Measurements from ENCODE around the gene CTIF. TPM values are rescaled to one million over a fixed set of nuclear protein-coding genes. Genes with fewer than 3 reads are reported as not detected.

CTIF gene
- total RNA-seq, 4 donors from 2014 or later, result 16.6 to 116 (median 34.5) TPM

- no peak for TF ChIP-seq POLR2A (IDR thresholded peaks at IDR 0.05)
- TF ChIP-seq, protein P1, sequence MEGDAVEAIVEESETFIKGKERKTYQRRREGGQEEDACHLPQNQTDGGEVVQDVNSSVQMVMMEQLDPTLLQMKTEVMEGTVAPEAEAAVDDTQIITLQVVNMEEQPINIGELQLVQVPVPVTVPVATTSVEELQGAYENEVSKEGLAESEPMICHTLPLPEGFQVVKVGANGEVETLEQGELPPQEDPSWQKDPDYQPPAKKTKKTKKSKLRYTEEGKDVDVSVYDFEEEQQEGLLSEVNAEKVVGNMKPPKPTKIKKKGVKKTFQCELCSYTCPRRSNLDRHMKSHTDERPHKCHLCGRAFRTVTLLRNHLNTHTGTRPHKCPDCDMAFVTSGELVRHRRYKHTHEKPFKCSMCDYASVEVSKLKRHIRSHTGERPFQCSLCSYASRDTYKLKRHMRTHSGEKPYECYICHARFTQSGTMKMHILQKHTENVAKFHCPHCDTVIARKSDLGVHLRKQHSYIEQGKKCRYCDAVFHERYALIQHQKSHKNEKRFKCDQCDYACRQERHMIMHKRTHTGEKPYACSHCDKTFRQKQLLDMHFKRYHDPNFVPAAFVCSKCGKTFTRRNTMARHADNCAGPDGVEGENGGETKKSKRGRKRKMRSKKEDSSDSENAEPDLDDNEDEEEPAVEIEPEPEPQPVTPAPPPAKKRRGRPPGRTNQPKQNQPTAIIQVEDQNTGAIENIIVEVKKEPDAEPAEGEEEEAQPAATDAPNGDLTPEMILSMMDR (IDR thresholded peaks at IDR 0.05), result no peak
- peak in 1 of 3 donors; percentile 1 for DNase-seq
- Histone ChIP-seq H3K27ac (peak overlapping the region in 2 of 4 donors; percentile 0 to 9), H3K4me3 (no peak overlapping the region), H3K27me3 (no peaks in the 10 kb centered on the region), H3K36me3 (no peaks in the 10 kb centered on the region), H3K9me3 (no peaks in the 10 kb centered on the region), H3K4me1 (peaks cover 0 to 31% (median 5%) of the 10 kb centered on the region in 4 donors)
These were observed 289.3 kb downstream of the CTIF start for GRCh38 chr18:48828194-48828545.

- no peak for TF ChIP-seq POLR2A (IDR thresholded peaks at IDR 0.05)
- TF ChIP-seq, protein P1 (IDR thresholded peaks at IDR 0.05), result no peak
- no peaks in the 10 kb centered on the region for H3K27me3 ChIP-seq
- peak; percentile 12 to 48 (median 44) for DNase-seq
- no peak overlapping the region for H3K4me3 ChIP-seq
- H3K4me1 ChIP-seq, result peaks cover 4 to 38% (median 11%) of the 10 kb centered on the region in 4 donors
- peak overlapping the region in 2 of 4 donors; percentile 9 to 14 for H3K27ac ChIP-seq
- no peaks in the 10 kb centered on the region for H3K9me3 ChIP-seq
- no peaks in the 10 kb centered on the region for H3K36me3 ChIP-seq
These were observed 290.0 kb downstream of the CTIF start for GRCh38 chr18:48828691-48829442.

- peak in 2 of 3 donors; percentile 18 to 46 for DNase-seq
- no peak overlapping the region for H3K27ac ChIP-seq
- H3K27me3 ChIP-seq, result no peaks in the 10 kb centered on the region
- H3K9me3 ChIP-seq, result no peaks in the 10 kb centered on the region
- H3K36me3 ChIP-seq, result no peaks in the 10 kb centered on the region
- peaks cover 6 to 38% (median 11%) of the 10 kb centered on the region in 4 donors for H3K4me1 ChIP-seq
- no peak overlapping the region for H3K4me3 ChIP-seq
- TF ChIP-seq POLR2A (IDR thresholded peaks at IDR 0.05), result no peak
- TF ChIP-seq, protein P1 (IDR thresholded peaks at IDR 0.05), result no peak
These were observed 290.8 kb downstream of the CTIF start for GRCh38 chr18:48829443-48830149.

- Histone ChIP-seq H3K4me3 (no peak overlapping the region), H3K9me3 (no peaks in the 10 kb centered on the region), H3K27ac (no peak overlapping the region), H3K4me1 (peaks cover 6 to 38% (median 15%) of the 10 kb centered on the region in 4 donors), H3K27me3 (no peaks in the 10 kb centered on the region), H3K36me3 (no peaks in the 10 kb centered on the region)
- peak in 2 of 3 donors; percentile 12 to 36 for DNase-seq
- TF ChIP-seq, protein P1 (IDR thresholded peaks at IDR 0.05), result no peak
- no peak for TF ChIP-seq POLR2A (IDR thresholded peaks at IDR 0.05)
These were observed 292.4 kb downstream of the CTIF start for GRCh38 chr18:48831113-48831759.

DNA sequence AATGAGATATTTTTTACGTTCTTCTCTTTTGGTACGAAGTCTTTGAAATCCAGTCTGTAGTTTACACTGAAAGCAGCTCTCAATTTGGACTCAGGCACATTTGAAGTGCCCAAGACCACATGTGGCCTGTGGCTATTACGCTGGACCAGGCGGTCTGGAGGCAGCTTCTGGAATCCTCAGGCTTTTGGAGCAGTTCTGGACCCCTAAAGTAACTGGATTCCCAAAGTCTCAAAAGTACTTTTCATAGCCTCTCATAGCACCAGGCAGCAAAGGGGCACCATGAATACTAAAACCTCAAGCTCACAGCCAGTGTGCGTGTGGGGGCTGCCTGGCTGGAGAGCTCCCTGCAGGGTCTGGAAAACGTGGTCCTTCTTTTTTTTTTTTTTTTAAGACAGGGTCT is 293.0 kb downstream of the CTIF start:
- Histone ChIP-seq H3K9me3 (no peaks in the 10 kb centered on the region), H3K27ac (no peak overlapping the region), H3K27me3 (no peaks in the 10 kb centered on the region), H3K4me3 (no peak overlapping the region), H3K4me1 (peaks cover 6 to 38% (median 15%) of the 10 kb centered on the region in 4 donors), H3K36me3 (no peaks in the 10 kb centered on the region)
- no peak for TF ChIP-seq POLR2A (IDR thresholded peaks at IDR 0.05)
- TF ChIP-seq, protein P1 (IDR thresholded peaks at IDR 0.05), result no peak
- peak in 1 of 3 donors; percentile 18 for DNase-seq
